SK-N-MC (cell line): ENCODE data around the gene ARSH.

Source experiments
- EZH2 ChIP-seq: fragments of 200-600 bp; sonication (generic); IDR thresholded peaks from one replicate; pipeline ENCODE4 v1.6.1; 2017; ENCODE audit warnings: antibody characterized with exemption
- FOXP2 ChIP-seq: optimal IDR thresholded peaks from 2 replicates; pipeline ENCODE3; 2011; ENCODE audit warnings: mild to moderate bottlenecking, moderate library complexity; ENCODE audit not compliant: insufficient read depth; ENCODE audit errors: extremely low read length, control extremely low read depth
- POLR2AphosphoS5 ChIP-seq: IDR thresholded peaks from 2 replicates; pipeline ENCODE4 v1.6.1; 2012; ENCODE audit warnings: mild to moderate bottlenecking, low read depth, low read length, borderline replicate concordance

DNA sequence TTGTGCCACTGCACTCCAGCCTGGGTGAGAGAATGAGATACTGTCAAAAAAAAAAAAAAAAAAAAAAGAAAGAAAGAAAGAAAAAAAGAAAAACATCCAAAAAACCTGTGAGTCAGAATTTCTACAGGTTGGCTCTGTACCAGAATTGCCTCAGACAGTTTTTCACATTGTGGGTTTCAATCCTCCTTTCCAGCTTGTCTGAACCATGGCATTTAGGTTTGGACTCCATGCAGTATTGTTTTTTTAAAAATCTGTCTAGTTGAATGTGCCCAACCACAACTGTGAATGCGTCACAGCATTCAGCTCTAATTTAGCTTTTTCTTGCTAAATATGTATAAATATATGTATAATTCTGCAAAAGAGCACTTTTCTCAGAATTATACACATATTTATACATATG, 31.4 kb upstream of the ARSH start:
- TF ChIP-seq POLR2AphosphoS5 (no peak), EZH2 (no peak), FOXP2 (no peak)
